ENCODE results near the gene ADD2.

Gene ADD2

DNA sequence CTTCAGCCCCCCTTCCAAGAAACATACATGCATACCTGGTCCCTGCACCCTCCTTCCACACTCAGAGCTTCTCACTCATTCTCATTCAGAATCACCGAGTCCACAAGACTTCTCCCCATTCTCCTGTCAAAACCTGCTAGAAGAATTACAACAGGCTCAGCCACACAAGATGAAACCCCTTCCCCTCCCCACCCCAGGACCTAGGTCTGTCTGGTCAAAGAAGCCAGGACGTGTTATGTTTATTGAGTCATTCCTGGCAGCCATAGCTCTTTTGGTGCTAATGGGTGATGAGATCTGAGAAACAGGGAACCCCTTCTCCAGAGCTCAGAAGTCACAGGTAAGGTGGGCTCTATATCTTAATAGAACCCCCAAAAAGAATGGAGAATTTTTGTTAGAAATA is 1.4 kb upstream of the ADD2 start:
- H3K27me3 ChIP-seq (replicated peaks), result peaks cover 42% of the 10 kb centered on the region
- no peak overlapping the region for H3K4me3 ChIP-seq (ENCODE audit: low read depth, low read length)
- no peaks in the 10 kb centered on the region for H3K36me3 ChIP-seq (replicated peaks)
- H3K27ac ChIP-seq, result no peak overlapping the region
- TF ChIP-seq CTCF (IDR thresholded peaks at IDR 0.05; ENCODE audit: low read depth, low read length, missing control alignments), result no peak
- DNase-seq, result no peak
- in situ Hi-C loops (cut with HindIII; ENCODE audit: low pct_ligation_motif_present, low sequenced_read_pairs), result no loop called here

DNA sequence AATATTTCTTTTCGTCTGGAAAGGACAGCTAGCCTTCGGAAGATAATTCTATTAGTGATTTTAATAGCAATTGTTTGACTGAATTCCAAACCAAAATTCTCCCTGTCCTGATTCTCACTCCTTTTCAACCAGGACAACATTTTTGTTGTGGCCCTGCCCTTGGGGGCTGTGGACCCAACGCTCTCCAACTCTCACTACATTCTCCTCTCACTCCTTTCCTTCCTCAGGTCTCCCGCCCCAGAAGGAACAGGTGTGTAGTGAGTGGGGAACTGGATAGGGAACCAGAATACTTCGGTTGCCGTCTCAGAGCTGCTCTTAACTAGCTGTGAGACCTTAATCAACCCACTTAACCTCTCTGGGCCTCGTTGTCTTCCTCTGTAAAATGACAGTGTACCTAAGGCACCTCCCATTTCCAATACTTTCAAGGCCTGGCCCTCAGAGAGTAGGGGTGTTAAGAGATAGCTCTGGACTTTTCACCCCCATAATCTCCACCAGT is 638 bp upstream of the ADD2 start:
- TF ChIP-seq CTCF (IDR thresholded peaks at IDR 0.05; ENCODE audit: low read depth, low read length, missing control alignments), result no peak
- Histone ChIP-seq H3K27me3 (replicated peaks) (peaks cover 42% of the 10 kb centered on the region), H3K36me3 (replicated peaks) (no peaks in the 10 kb centered on the region), H3K4me3 (ENCODE audit: low read depth, low read length) (no peak overlapping the region), H3K27ac (no peak overlapping the region)
- in situ Hi-C loops (cut with HindIII; ENCODE audit: low pct_ligation_motif_present, low sequenced_read_pairs), result no loop called here
- no peak for DNase-seq

DNA sequence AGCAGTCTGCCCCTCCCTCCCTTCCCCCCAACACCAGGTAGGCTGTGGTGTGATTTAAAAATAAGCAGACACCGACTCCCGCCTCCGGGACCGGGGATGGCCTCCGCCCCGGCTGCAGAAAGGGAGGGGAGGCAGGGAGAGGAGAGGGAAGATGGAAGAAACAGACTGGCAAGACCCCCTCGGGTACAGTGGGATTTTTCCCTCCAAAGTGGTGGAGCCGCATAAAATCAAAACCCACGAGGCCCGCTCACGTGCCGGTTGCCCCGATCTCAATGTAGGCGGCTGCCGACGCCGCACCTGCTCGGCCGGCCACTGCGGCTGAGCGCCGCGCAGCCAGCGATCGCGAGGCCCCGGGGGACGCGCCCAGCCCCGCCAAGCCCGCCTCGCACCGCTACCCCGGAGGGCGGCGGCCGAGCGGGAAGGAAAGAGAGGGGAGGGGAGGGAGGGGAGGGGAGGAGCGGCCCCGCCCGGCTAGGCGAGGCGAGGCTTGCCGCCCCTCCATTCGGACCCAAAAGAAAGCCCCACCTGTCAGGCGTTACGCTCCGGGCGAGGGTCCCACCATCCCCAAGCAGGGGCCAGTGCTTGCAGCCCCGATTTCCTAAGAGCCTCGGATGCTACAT is 811 bp downstream of the ADD2 start:
- TF ChIP-seq CTCF (IDR thresholded peaks at IDR 0.05; ENCODE audit: low read depth, low read length, missing control alignments), result no peak
- DNase-seq, result no peak
- H3K4me3 ChIP-seq (ENCODE audit: low read depth, low read length), result no peak overlapping the region

GRCh38 chr2:70766357-70767078 is 1.5 kb downstream of the ADD2 start:
- Histone ChIP-seq H3K27ac (no peak overlapping the region), H3K4me3 (ENCODE audit: low read depth, low read length) (no peak overlapping the region), H3K36me3 (replicated peaks) (no peaks in the 10 kb centered on the region), H3K27me3 (replicated peaks) (peaks cover 41% of the 10 kb centered on the region)
- in situ Hi-C loops (cut with HindIII; ENCODE audit: low pct_ligation_motif_present, low sequenced_read_pairs), result no loop called here
- DNase-seq, result no peak
- TF ChIP-seq CTCF (IDR thresholded peaks at IDR 0.05; ENCODE audit: low read depth, low read length, missing control alignments), result no peak

More for the DNA sequence above, 811 bp downstream of the ADD2 start:
- Histone ChIP-seq H3K36me3 (replicated peaks) (no peaks in the 10 kb centered on the region), H3K27me3 (replicated peaks) (peaks cover 42% of the 10 kb centered on the region), H3K27ac (no peak overlapping the region)
- in situ Hi-C loops (cut with HindIII; ENCODE audit: low pct_ligation_motif_present, low sequenced_read_pairs), result no loop called here

- Histone ChIP-seq H3K36me3 (replicated peaks) (no peaks in the 10 kb centered on the region), H3K27ac (no peak overlapping the region), H3K4me3 (ENCODE audit: low read depth, low read length) (no peak overlapping the region), H3K27me3 (replicated peaks) (peaks cover 38% of the 10 kb centered on the region)
- TF ChIP-seq CTCF (IDR thresholded peaks at IDR 0.05; ENCODE audit: low read depth, low read length, missing control alignments), result no peak
- DNase-seq, result no peak
- in situ Hi-C loops (cut with HindIII; ENCODE audit: low pct_ligation_motif_present, low sequenced_read_pairs), result no loop called here
Measured at GRCh38 chr2:70765507-70765906, 2.5 kb downstream of the ADD2 start.

All from brain microvascular endothelial cell (primary cell).